H1 (cell line): ENCODE measurements around the gene SPRING1. TPM values are rescaled to one million over a fixed set of nuclear protein-coding genes. Genes with fewer than 3 reads are reported as not detected.

Experiments
- CTCF ChIA-PET: fragments of 300-600 bp; sonication (Branson Sonifier 250); formaldehyde crosslinking; loops from one replicate; lab custom pipeline; 2021; ENCODE audit not compliant: partially characterized antibody; lab: Charles Lee
- POLR2A ChIA-PET: fragments of 300-600 bp; sonication (Branson Sonifier 250); formaldehyde crosslinking; loops from one replicate; lab custom pipeline; 2021; ENCODE audit warnings: inconsistent platforms; ENCODE audit not compliant: partially characterized antibody; lab: Charles Lee
- DNase-seq, 2 experiments: peaks; one replicate each; pipeline versions ENCODE4 v3.0.0 to v3.0.0-alpha.2; 2010 to 2022; ENCODE audit warnings: low spot score in 2 of 2, low read depth in 1 of 2, mixed read lengths in 1 of 2
- FAIRE-seq: peaks from 2 replicates; lab custom pipeline; 2011; peaks lifted over from hg19 to GRCh38; lab: Jason Lieb, UNC
- H2AFZ ChIP-seq: 2 replicates; pipeline ENCODE4 v1.8.1; 2012; ENCODE audit warnings: low read length, inconsistent platforms
- H2AK5ac ChIP-seq: 2 replicates; pipeline ENCODE4 v1.6.1; 2013; ENCODE audit warnings: low read depth, low read length
- H2BK120ac ChIP-seq: replicated peaks from 2 replicates; pipeline ENCODE3; 2013; ENCODE audit warnings: low read depth, low read length, inconsistent platforms
- H2BK12ac ChIP-seq: 2 replicates; pipeline ENCODE4 v1.6.1; 2013; ENCODE audit warnings: low read depth, low read length
- H2BK15ac ChIP-seq: 2 replicates; pipeline ENCODE4 v1.6.1; 2013; ENCODE audit warnings: low read length
- H2BK20ac ChIP-seq: 2 replicates; pipeline ENCODE4 v1.6.1; 2013; ENCODE audit warnings: low read length
- H2BK5ac ChIP-seq: 2 replicates; pipeline ENCODE4 v1.6.1; 2013; ENCODE audit warnings: low read depth, low read length
- H3K14ac ChIP-seq: 2 replicates; pipeline ENCODE4 v1.6.1; 2013; ENCODE audit warnings: inconsistent platforms; ENCODE audit not compliant: insufficient read length
- H3K18ac ChIP-seq: 2 replicates; pipeline ENCODE4 v1.6.1; 2013; ENCODE audit warnings: low read length; ENCODE audit errors: extremely low read depth
- H3K23ac ChIP-seq: 2 replicates; pipeline ENCODE4 v1.6.1; 2013; ENCODE audit warnings: inconsistent platforms; ENCODE audit not compliant: insufficient read length
- H3K23me2 ChIP-seq: 2 replicates; pipeline ENCODE4 v1.6.1; 2013; ENCODE audit warnings: low read depth, low read length
- H3K27ac ChIP-seq: 2 replicates; pipeline ENCODE4 v1.6.1; 2011; ENCODE audit warnings: low read depth, low read length, inconsistent platforms
- H3K27me3 ChIP-seq, 4 experiments: replicated peaks in 1 of 4; 1 replicate in 1 of 4; 2 replicates in 3 of 4; pipeline versions ENCODE4 v1.6.1 to v1.8.1; 2011 to 2013; ENCODE audit warnings: low read length in 3 of 4, mild to moderate bottlenecking in 3 of 4, inconsistent platforms in 2 of 4, mixed read lengths in 2 of 4, moderate library complexity in 1 of 4; ENCODE audit not compliant: control insufficient read depth in 3 of 4, insufficient read depth in 3 of 4; ENCODE audit errors: extremely low read depth in 1 of 4
- H3K36me3 ChIP-seq, 4 experiments: 2 replicates each; pipeline versions ENCODE4 v1.6.1 to v1.8.1; 2011 to 2013; ENCODE audit warnings: mild to moderate bottlenecking in 4 of 4, low read length in 3 of 4, moderate library complexity in 2 of 4, control low read depth in 1 of 4, inconsistent platforms in 1 of 4; ENCODE audit not compliant: insufficient read depth in 4 of 4, control insufficient read depth in 2 of 4
- H3K4ac ChIP-seq: replicated peaks from 2 replicates; pipeline ENCODE3; 2013; ENCODE audit warnings: low read length, low read depth, mixed read lengths, inconsistent platforms; ENCODE audit not compliant: insufficient read length
- H3K4me1 ChIP-seq, 4 experiments: replicated peaks in 1 of 4; 1 replicate in 1 of 4; 2 replicates in 3 of 4; pipeline versions ENCODE4 v1.6.1 to v1.8.1; 2011 to 2013; ENCODE audit warnings: low read length in 3 of 4, inconsistent platforms in 2 of 4, mixed read lengths in 1 of 4; ENCODE audit not compliant: insufficient read depth in 4 of 4, control insufficient read depth in 3 of 4
- H3K4me2 ChIP-seq, 2 experiments: 2 replicates each; pipeline versions ENCODE4 v1.6.1 to v1.8.1; 2011 to 2013; ENCODE audit warnings: low read depth in 2 of 2, low read length in 2 of 2, control low read depth in 1 of 2, inconsistent platforms in 1 of 2, mild to moderate bottlenecking in 1 of 2; ENCODE audit not compliant: insufficient read depth in 1 of 2
- H3K4me3 ChIP-seq, 4 experiments: fragments of 200-600, 300-600 bp in 1 of 4; sonication (generic), shearing (Covaris generic), sonication (Bioruptor Twin) in 1 of 4; 2 replicates each; pipeline versions ENCODE4 v1.5.1 to v1.8.1; 2011 to 2016; ENCODE audit warnings: low read length in 4 of 4, low read depth in 3 of 4, control low read depth in 2 of 4, inconsistent platforms in 2 of 4, mild to moderate bottlenecking in 2 of 4, mixed read lengths in 1 of 4, moderate library complexity in 1 of 4; ENCODE audit not compliant: insufficient read depth in 2 of 4; ENCODE audit errors: extremely low read depth in 1 of 4
- H3K56ac ChIP-seq: replicated peaks from 2 replicates; pipeline ENCODE3; 2013; ENCODE audit warnings: low read depth, mild to moderate bottlenecking, mixed read lengths, low read length, inconsistent platforms; ENCODE audit not compliant: insufficient read length
- H3K79me1 ChIP-seq: 2 replicates; pipeline ENCODE4 v1.6.1; 2013; ENCODE audit warnings: low read depth, low read length, control low read depth
- H3K79me2 ChIP-seq, 2 experiments: 2 replicates each; pipeline versions ENCODE4 v1.6.1 to v1.8.1; 2012 to 2013; ENCODE audit warnings: low read length in 2 of 2, mild to moderate bottlenecking in 2 of 2, inconsistent platforms in 1 of 2; ENCODE audit not compliant: insufficient read depth in 2 of 2, control insufficient read depth in 1 of 2
- H3K9ac ChIP-seq, 4 experiments: replicated peaks in 1 of 4; 1 replicate in 1 of 4; 2 replicates in 3 of 4; pipeline versions ENCODE4 v1.6.1 to v1.8.1; 2011 to 2013; ENCODE audit warnings: low read depth in 3 of 4, low read length in 3 of 4, control low read depth in 2 of 4, mild to moderate bottlenecking in 2 of 4, moderate library complexity in 2 of 4, inconsistent platforms in 1 of 4; ENCODE audit errors: extremely low read depth in 1 of 4
- H3K9me3 ChIP-seq, 2 experiments: 2 replicates each; pipeline versions ENCODE4 v1.6.1 to v1.8.1; 2012 to 2013; ENCODE audit warnings: mild to moderate bottlenecking in 2 of 2, moderate library complexity in 2 of 2, control low read depth in 1 of 2, inconsistent platforms in 1 of 2, low read depth in 1 of 2, low read length in 1 of 2, mixed read lengths in 1 of 2; ENCODE audit not compliant: insufficient read depth in 2 of 2
- H4K20me1 ChIP-seq, 2 experiments: replicated peaks in 1 of 2; 2 replicates each; pipeline versions ENCODE3 to v1.8.1; 2011 to 2013; ENCODE audit warnings: inconsistent platforms in 2 of 2, low read length in 2 of 2, mild to moderate bottlenecking in 1 of 2; ENCODE audit not compliant: insufficient read depth in 2 of 2, control insufficient read depth in 1 of 2
- H4K5ac ChIP-seq: 2 replicates; pipeline ENCODE4 v1.6.1; 2013; ENCODE audit warnings: low read length, low read depth, mixed read lengths, inconsistent platforms; ENCODE audit not compliant: insufficient read length
- H4K8ac ChIP-seq: 2 replicates; pipeline ENCODE4 v1.8.0; 2013; ENCODE audit warnings: mild to moderate bottlenecking, moderate library complexity, low read length, inconsistent platforms; ENCODE audit not compliant: insufficient read depth; ENCODE audit errors: extremely low read depth
- H4K91ac ChIP-seq: replicated peaks from 2 replicates; pipeline ENCODE3; 2013; ENCODE audit warnings: low read length, mixed read lengths, inconsistent platforms; ENCODE audit not compliant: insufficient read length
- JUN ChIP-seq: IDR thresholded peaks from 2 replicates; pipeline ENCODE4 v1.6.1; 2011; ENCODE audit warnings: low read depth, mild to moderate bottlenecking, improper control_type of control experiment, low read length
- PHF8 ChIP-seq: fragments of 200-600 bp; sonication (generic); conservative IDR thresholded peaks from 2 replicates; pipeline ENCODE4 v1.7.1; 2012; ENCODE audit warnings: low read depth, mild to moderate bottlenecking, inconsistent platforms, low read length, moderate library complexity
- SP1 ChIP-seq: IDR thresholded peaks from 2 replicates; pipeline ENCODE4 v1.6.1; 2011; ENCODE audit warnings: low read depth, low read length
- TAF7 ChIP-seq: optimal IDR thresholded peaks from 2 replicates; pipeline ENCODE3; 2011; ENCODE audit warnings: low read depth, mild to moderate bottlenecking, inconsistent platforms, low read length, moderate library complexity, borderline replicate concordance
- WGBS, 2 experiments: shearing (Covaris generic) in 1 of 2; methylation state at CpG; one replicate each; pipeline versions ENCODE4 v1.1.6 to v1.1.7; 2013 to 2015; ENCODE audit warnings: low lambda C conversion rate in 2 of 2, mixed read lengths in 2 of 2, inconsistent platforms in 1 of 2, low coverage in 1 of 2, missing lambda C conversion rate in 1 of 2; ENCODE audit not compliant: insufficient replicate concordance in 2 of 2, insufficient coverage in 1 of 2, insufficient read length in 1 of 2; ENCODE audit errors: extremely low coverage in 1 of 2, missing lambda C conversion rate in 1 of 2; 5-methylcytosine and 5-hydroxymethylcytosine counted together
- polyA plus RNA-seq, 7 experiments: library from polyadenylated mRNA; depleted of rRNA in 3 of 7; stranded (reverse) in 5 of 7; unstranded in 2 of 7; fragments of >200 nt in 5 of 7; fragments of 200-250 nt in 2 of 7; gene quantifications; 1 replicate in 5 of 7; 2 replicates in 1 of 7; 4 replicates in 1 of 7; pipeline versions ENCODE4 v1.2.1 to v1.2.3, GENCODE V29; 2011 to 2013; ENCODE audit warnings: missing spikeins in 2 of 7, mixed read lengths in 2 of 7
- total RNA-seq: library from RNA; stranded (reverse); fragmentation: NEBNext Ultra II Directional; extraction: Animal tissue kit (Norgen Biotek cat#: 25700); gene quantifications from 2 replicates; pipeline ENCODE4 v1.2.1, GENCODE V29; 2021
- TF ChIP-seq, protein P1 (sequence below): IDR thresholded peaks from 2 replicates; pipeline ENCODE4 v1.6.1; 2012; ENCODE audit warnings: inconsistent platforms

SPRING1 gene
- total and polyA plus RNA-seq, 2 of the 8 experiments (the other 6 are each of a cell fraction or from before 2014, with no cell fraction given) = 14.3 to 46.5 TPM

- no peak overlapping the region for H3K4me3 ChIP-seq
- H3K18ac ChIP-seq = no peak overlapping the region
- FAIRE-seq = no peak
- H4K20me1 ChIP-seq = no peaks in the 10 kb centered on the region
- no peak overlapping the region for H3K23ac ChIP-seq
- H3K79me2 ChIP-seq = no peaks in the 10 kb centered on the region
- H3K9ac ChIP-seq = no peak overlapping the region
- no peak overlapping the region for H3K4ac ChIP-seq
- H4K91ac ChIP-seq = no peak overlapping the region
- no peak overlapping the region for H3K14ac ChIP-seq
- no peak overlapping the region for H2BK20ac ChIP-seq
- H2BK120ac ChIP-seq = no peak overlapping the region
- H2BK15ac ChIP-seq = no peak overlapping the region
- H3K56ac ChIP-seq = no peak overlapping the region
- no peaks in the 10 kb centered on the region for H3K79me1 ChIP-seq
- H3K23me2 ChIP-seq = 0 out of 2 replicates have a peak, but pooled peaks cover 5% of the 10 kb centered on the region
- no peak for TF ChIP-seq PHF8
- no peak for TF ChIP-seq SP1
- TF ChIP-seq JUN = no peak
- no peak for TF ChIP-seq TAF7
- TF ChIP-seq, protein P1, sequence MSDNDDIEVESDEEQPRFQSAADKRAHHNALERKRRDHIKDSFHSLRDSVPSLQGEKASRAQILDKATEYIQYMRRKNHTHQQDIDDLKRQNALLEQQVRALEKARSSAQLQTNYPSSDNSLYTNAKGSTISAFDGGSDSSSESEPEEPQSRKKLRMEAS = 0 out of 2 replicates have a peak, but pooled peaks have one; percentile 2
- H3K4me1 ChIP-seq = peaks cover 0 to 10% (median 4%) of the 10 kb centered on the region in 4 experiments; a peak in 5 of 7 replicates
- no peak overlapping the region for H4K5ac ChIP-seq
- no peak overlapping the region for H2AK5ac ChIP-seq
- peaks cover 0 to 10% (median 6%) of the 10 kb centered on the region in 4 experiments; a peak in 6 of 7 replicates for H3K27me3 ChIP-seq
- H4K8ac ChIP-seq = no peak overlapping the region
- H3K9me3 ChIP-seq = no peaks in the 10 kb centered on the region
- no peak overlapping the region for H2BK12ac ChIP-seq
- ChIA-PET CTCF (interaction anchor here (0.5 to 3.0 kb wide), 14 partner anchors 10 to 751 kb away, joined by 3 to 19 read pairs (median 3); no protein-coding TSS in a partner anchor), POLR2A (interaction anchor here (0.7 to 1.3 kb wide), 2 partner anchors 127 to 138 kb away, joined by 3 read pairs; no protein-coding TSS in a partner anchor)
- H2BK5ac ChIP-seq = no peak overlapping the region
- no peak overlapping the region for H2AFZ ChIP-seq
- H3K36me3 ChIP-seq = no peaks in the 10 kb centered on the region
- no peak overlapping the region for H3K27ac ChIP-seq
- 92% methylated on average over 11 of the region's 11 CpGs; no CpG with 5 or more reads in 1 of the 2 experiments for WGBS, 2 experiments
- no peak overlapping the region for H3K4me2 ChIP-seq
- DNase-seq = no peak
Observed at GRCh38 chr12:116697716-116698115, 40.2 kb downstream of the SPRING1 start.
